K562 (cell line): Measurements from ENCODE around the gene NUP210. TPM values are rescaled to one million over a fixed set of nuclear protein-coding genes. Genes with fewer than 3 reads are reported as not detected.

Experiments used
- ATAC-seq: fragments of 200-7000 bp; cut with Tn5 transposase; 3 replicates; pipeline ENCODE4 v1.9.1; 2020; ENCODE audit warnings: moderate library complexity
- BruUV-seq: library from RNA; stranded (reverse); fragments of 400-500 nt; replicated peaks from 2 replicates; lab custom pipeline; 2021; lab: Mats Ljungman, UMichigan
- CTCF ChIA-PET: fragments of 300-600 bp; formaldehyde crosslinking; extraction: SDS; loops from one replicate; lab custom pipeline; 2021; ENCODE audit warnings: low intra/inter-chr PET ratio; lab: Yijun Ruan, JAX
- POLR2A ChIA-PET: fragments of 300-600, 350-650 bp; sonication (Branson Sonifier 250); formaldehyde crosslinking; extraction: SDS; loops from one replicate; lab custom pipeline; 2021; ENCODE audit warnings: antibody characterized with exemption, inconsistent platforms; lab: Yijun Ruan, JAX
- DNase-seq, 4 experiments: peaks; one replicate each; pipeline versions ENCODE4 v3.0.0 to v3.0.0-alpha.2; 2011 to 2018; ENCODE audit warnings: low spot score in 3 of 4, mixed read lengths in 3 of 4; ENCODE audit errors: extremely low read depth in 1 of 4
- FAIRE-seq: peaks from 2 replicates; lab custom pipeline; 2011; peaks lifted over from hg19 to GRCh38; lab: Jason Lieb, UNC
- H2AFZ ChIP-seq: 2 replicates; pipeline ENCODE4 v1.6.0; 2011; ENCODE audit warnings: low read depth, low read length, control low read depth, inconsistent platforms
- H3K27ac ChIP-seq: fragments of 200-600 bp; 3 replicates; pipeline ENCODE4 v1.8.0; 2011; ENCODE audit warnings: low read depth, mild to moderate bottlenecking, control low read depth, inconsistent platforms, low read length, moderate library complexity, mixed read lengths; ENCODE audit errors: extremely low read depth
- H3K27me3 ChIP-seq, 2 experiments: fragments of 300-600 bp in 1 of 2; 2 replicates in 1 of 2; 3 replicates in 1 of 2; pipeline versions ENCODE4 v1.6.0 to v1.8.0; 2011; ENCODE audit warnings: inconsistent platforms in 2 of 2, low read length in 2 of 2, mild to moderate bottlenecking in 1 of 2, mixed read lengths in 1 of 2, moderate library complexity in 1 of 2; ENCODE audit not compliant: control insufficient read depth in 2 of 2, insufficient read depth in 2 of 2
- H3K36me3 ChIP-seq: fragments of 300-600 bp; 3 replicates; pipeline ENCODE4 v1.8.0; 2011; ENCODE audit warnings: mild to moderate bottlenecking, low read length, inconsistent platforms; ENCODE audit not compliant: control insufficient read depth, insufficient read depth
- H3K4me1 ChIP-seq, 2 experiments: fragments of 200-600 bp in 1 of 2; replicated peaks in 1 of 2; 2 replicates in 1 of 2; 3 replicates in 1 of 2; pipeline versions ENCODE4 v1.5.1 to v1.8.0; 2011; ENCODE audit warnings: inconsistent platforms in 2 of 2, low read length in 2 of 2, mild to moderate bottlenecking in 1 of 2, mixed read lengths in 1 of 2, moderate library complexity in 1 of 2; ENCODE audit not compliant: control insufficient read depth in 2 of 2, insufficient read depth in 2 of 2
- H3K4me2 ChIP-seq: 2 replicates; pipeline ENCODE4 v1.6.1; 2011; ENCODE audit warnings: low read length, control low read depth, inconsistent platforms, mixed read lengths; ENCODE audit not compliant: insufficient read depth
- H3K4me3 ChIP-seq: fragments of 200-600 bp; sonication (generic), shearing (Covaris generic); 2 replicates; pipeline ENCODE4 v1.5.1; 2016; ENCODE audit warnings: control low read depth, inconsistent platforms
- H3K79me2 ChIP-seq: fragments of 200-600 bp; 3 replicates; pipeline ENCODE4 v1.8.0; 2011; ENCODE audit warnings: low read length, inconsistent platforms; ENCODE audit not compliant: control insufficient read depth, insufficient read depth
- H3K9ac ChIP-seq, 2 experiments: 2 replicates each; pipeline versions ENCODE4 v1.6.0 to v1.6.1; 2011; ENCODE audit warnings: low read depth in 2 of 2, low read length in 2 of 2, control low read depth in 1 of 2, inconsistent platforms in 1 of 2, mild to moderate bottlenecking in 1 of 2, mixed read lengths in 1 of 2; ENCODE audit not compliant: insufficient read depth in 1 of 2
- H3K9me1 ChIP-seq: one replicate; pipeline ENCODE4 v1.6.0; 2011; ENCODE audit warnings: inconsistent platforms, mild to moderate bottlenecking, low read length, moderate library complexity; ENCODE audit not compliant: control insufficient read depth, insufficient read depth
- H3K9me3 ChIP-seq: replicated peaks from 2 replicates; pipeline ENCODE4 v1.5.1; 2011; ENCODE audit warnings: low read depth, low read length, inconsistent platforms; ENCODE audit not compliant: control insufficient read depth, insufficient read depth
- H4K20me1 ChIP-seq: replicated peaks from 2 replicates; pipeline ENCODE4 v1.6.1; 2011; ENCODE audit warnings: low read length, inconsistent platforms, mixed read lengths; ENCODE audit not compliant: control insufficient read depth, insufficient read depth
- ELF2 ChIP-seq: fragments of 250-450 bp; sonication (Bioruptor Pico); IDR thresholded peaks from 2 replicates; pipeline ENCODE4 v1.5.0; 2021; ENCODE audit warnings: mild to moderate bottlenecking
- LARP7 ChIP-seq: fragments of 450-650 bp; IDR thresholded peaks from 2 replicates; pipeline ENCODE4 v1.6.1; 2016
- MCM5 ChIP-seq: fragments of 450-650 bp; IDR thresholded peaks from 2 replicates; pipeline ENCODE4 v1.6.1; 2016; ENCODE audit warnings: low read depth
- NUFIP1 ChIP-seq: fragments of 450-650 bp; IDR thresholded peaks from 2 replicates; pipeline ENCODE4 v1.6.1; 2018; ENCODE audit not compliant: partially characterized antibody
- PCBP1 ChIP-seq: fragments of 200-400 bp; formaldehyde crosslinking; IDR thresholded peaks from 2 replicates; pipeline ENCODE4 v1.6.1; 2018; ENCODE audit warnings: mild to moderate bottlenecking, low read depth, low read length; ENCODE audit not compliant: poor library complexity, severe bottlenecking
- POLR2G ChIP-seq: fragments of 200-400 bp; formaldehyde crosslinking; IDR thresholded peaks from 2 replicates; pipeline ENCODE4 v1.6.1; 2017; ENCODE audit warnings: low read depth, mild to moderate bottlenecking, antibody characterized with exemption, low read length, moderate library complexity
- SIX5 ChIP-seq, 2 experiments: IDR thresholded peaks; 2 replicates each; pipeline ENCODE4 v1.6.1; 2011; ENCODE audit warnings: low read length in 2 of 2, borderline replicate concordance in 1 of 2, low read depth in 1 of 2, mild to moderate bottlenecking in 1 of 2, moderate library complexity in 1 of 2; ENCODE audit not compliant: insufficient read depth in 1 of 2
- WGBS: fragments of 100-300 bp; shearing (Covaris generic); methylation state at CpG from one replicate; pipeline ENCODE4 v1.1.6; 2016; ENCODE audit warnings: low coverage, mixed read lengths; ENCODE audit not compliant: insufficient coverage; ENCODE audit errors: missing lambda C conversion rate; 5-methylcytosine and 5-hydroxymethylcytosine counted together
- in situ Hi-C: fragments of 300-500 bp; cut with MboI; formaldehyde crosslinking; loops from 4 replicates; pipeline ENCODE4 v1.15.0; 2018; ENCODE audit warnings: inconsistent platforms, mixed read lengths
- intact Hi-C: fragments of 100-400 bp; cut with micrococcal nuclease; formaldehyde crosslinking; loops from 2 replicates; pipeline ENCODE4 v1.14.2; 2022
- polyA plus RNA-seq, 8 experiments: library from polyadenylated mRNA; depleted of rRNA in 4 of 8; stranded (reverse) in 5 of 8; unstranded in 3 of 8; fragments of >200 nt; fragmentation: Nextera tagmentation in 2 of 8; fragmentation: Illumina TruSeq in 1 of 8; extraction: Ambion mirVana in 2 of 8; extraction: Trizol in 1 of 8; gene quantifications; 2 replicates each; pipeline versions ENCODE4 v1.2.1 to v1.2.3, GENCODE V29; 2011 to 2014; ENCODE audit warnings: inconsistent platforms in 1 of 8, missing spikeins in 1 of 8
- total RNA-seq, 7 experiments: library from RNA; depleted of rRNA in 6 of 7; stranded (reverse); fragments of >200 nt in 6 of 7; fragmentation: Illumina TruSeq in 2 of 7; extraction: Trizol in 2 of 7; gene quantifications; 2 replicates each; pipeline versions ENCODE4 v1.2.1 to v1.2.3, GENCODE V29; 2011 to 2021; ENCODE audit warnings: low replicate concordance in 1 of 7
- TF ChIP-seq, protein P1 (sequence below): conservative IDR thresholded peaks from 2 replicates; pipeline ENCODE4 v1.6.1; 2011; ENCODE audit warnings: low read depth, mild to moderate bottlenecking, low read length; ENCODE audit not compliant: control insufficient read depth

Gene NUP210
- total and polyA plus RNA-seq, 9 of the 15 experiments (the other 6 are each of a cell fraction or from before 2014, with no cell fraction given) = 1.2 to 138 (median 44.0) TPM

GRCh38 chr3:13399603-13400002, 20.5 kb downstream of the NUP210 start:
- peaks cover 77% of the 10 kb centered on the region for H3K36me3 ChIP-seq
- POLR2A ChIA-PET = interaction anchor here (0.6 kb wide), 1 partner anchor 991 kb away, joined by 4 read pairs; no protein-coding TSS in a partner anchor

DNA sequence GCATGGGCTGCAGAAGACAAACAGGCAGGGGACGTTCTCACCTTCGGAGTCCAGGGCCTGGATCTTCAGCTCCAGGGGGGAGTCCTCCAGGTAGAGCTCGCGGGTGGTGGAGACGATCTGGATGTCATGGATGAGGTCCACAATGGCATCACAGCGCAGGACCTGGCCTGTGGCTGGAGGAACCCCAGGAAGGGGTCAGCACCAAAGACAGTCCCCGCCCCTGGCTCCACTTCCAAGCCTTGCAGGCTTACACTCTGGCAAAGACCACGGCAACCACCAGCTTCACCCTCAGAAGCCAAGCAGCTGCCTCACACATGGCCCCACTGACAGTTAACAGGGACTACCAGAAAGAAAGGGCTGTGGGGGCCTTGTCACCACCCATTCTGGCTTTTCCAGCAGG, 22.8 kb downstream of the NUP210 start:
- 0 out of 2 replicates have a peak, but pooled peaks cover 5% of the 10 kb centered on the region for H4K20me1 ChIP-seq
- no peak overlapping the region for H2AFZ ChIP-seq
- no peaks in the 10 kb centered on the region for H3K9me3 ChIP-seq
- no peak overlapping the region for H3K27ac ChIP-seq
- peaks cover 36% of the 10 kb centered on the region for H3K79me2 ChIP-seq
- intact Hi-C loops = no loop called here
- no peaks in the 10 kb centered on the region for H3K9me1 ChIP-seq
- no TSS peak for BruUV-seq
- H3K4me3 ChIP-seq = no peak overlapping the region
- no peak overlapping the region for H3K4me2 ChIP-seq
- H3K4me1 ChIP-seq = peaks cover 0 to 10% of the 10 kb centered on the region in 2 experiments; a peak in 2 of 5 replicates
- DNase-seq (no peak), ATAC-seq (no peak), FAIRE-seq (no peak)
- H3K9ac ChIP-seq = peak overlapping the region in 1 of 2 experiments; percentile 7; a peak in 1 of 4 replicates
- ChIA-PET CTCF (no interaction called here), POLR2A (interaction anchor here (0.8 kb wide), 1 partner anchor 19 kb away, joined by 3 read pairs; no protein-coding TSS in a partner anchor)
- H3K27me3 ChIP-seq = no peaks in the 10 kb centered on the region
- in situ Hi-C loops = no loop called here
- 97% methylated on average over 7 of the region's 8 CpGs for whole genome bisulfite sequencing
- peaks cover 87% of the 10 kb centered on the region for H3K36me3 ChIP-seq
- no peak for TF ChIP-seq MCM5
- 0 out of 2 replicates have a peak, but pooled peaks have one; percentile 14 for TF ChIP-seq POLR2G
- no peak for TF ChIP-seq SIX5 (IDR thresholded peaks at IDR 0.05; ENCODE audit: borderline replicate concordance in 1 of 2, insufficient read depth in 1 of 2, low read depth in 1 of 2, low read length in 2 of 2)
- no peak for TF ChIP-seq PCBP1
- TF ChIP-seq ELF2 (CRISPR knock-in tag) = no peak
- no peak for TF ChIP-seq NUFIP1

More at GRCh38 chr3:13399603-13400002, 20.5 kb downstream of the NUP210 start:
- Histone ChIP-seq H3K4me1 (peaks cover 8 to 21% of the 10 kb centered on the region in 2 experiments; a peak in 4 of 5 replicates), H3K4me2 (no peak overlapping the region), H3K27ac (no peak overlapping the region), H4K20me1 (0 out of 2 replicates have a peak, but pooled peaks cover 5% of the 10 kb centered on the region), H3K9me3 (no peaks in the 10 kb centered on the region), H3K9ac (no peak overlapping the region), H3K27me3 (no peaks in the 10 kb centered on the region), H2AFZ (no peak overlapping the region), H3K79me2 (peaks cover 59% of the 10 kb centered on the region), H3K9me1 (no peaks in the 10 kb centered on the region), H3K4me3 (no peak overlapping the region)
- FAIRE-seq (no peak), DNase-seq (no peak), ATAC-seq (no peak)
- TF ChIP-seq LARP7 = no peak
- TF ChIP-seq, protein P1, sequence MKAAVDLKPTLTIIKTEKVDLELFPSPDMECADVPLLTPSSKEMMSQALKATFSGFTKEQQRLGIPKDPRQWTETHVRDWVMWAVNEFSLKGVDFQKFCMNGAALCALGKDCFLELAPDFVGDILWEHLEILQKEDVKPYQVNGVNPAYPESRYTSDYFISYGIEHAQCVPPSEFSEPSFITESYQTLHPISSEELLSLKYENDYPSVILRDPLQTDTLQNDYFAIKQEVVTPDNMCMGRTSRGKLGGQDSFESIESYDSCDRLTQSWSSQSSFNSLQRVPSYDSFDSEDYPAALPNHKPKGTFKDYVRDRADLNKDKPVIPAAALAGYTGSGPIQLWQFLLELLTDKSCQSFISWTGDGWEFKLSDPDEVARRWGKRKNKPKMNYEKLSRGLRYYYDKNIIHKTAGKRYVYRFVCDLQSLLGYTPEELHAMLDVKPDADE = no peak
- CTCF ChIA-PET = no interaction called here
- in situ Hi-C loops = no loop called here
- 95% methylated on average over 11 of the region's 12 CpGs for WGBS
- no TSS peak for BruUV-seq
- intact Hi-C loops = no loop called here
